ENCODE results near the gene GATAD2A. TPM values are rescaled to one million over a fixed set of nuclear protein-coding genes. Genes with fewer than 3 reads are reported as not detected.

Gene GATAD2A
- total RNA-seq, 1 experiment from 2014 or later, result 189 TPM

GRCh38 chr19:19541616-19542015 is 136.1 kb downstream of the GATAD2A start:
- H3K27ac ChIP-seq (ENCODE audit: insufficient read length, low read depth, low read length), result no peak overlapping the region
- no peak overlapping the region for H3K4me2 ChIP-seq (ENCODE audit: insufficient read depth, insufficient read length, low read length)
- Mint-ChIP-seq H3K27ac (no peak overlapping the region), H3K36me3 (ENCODE audit: insufficient read depth in 1 of 3, low read depth in 3 of 3) (peaks cover 2 to 4% (median 2%) of the 10 kb centered on the region in 3 experiments; a peak in 4 of 7 replicates), H3K4me3 (no peak overlapping the region), H3K9me3 (no peaks in the 10 kb centered on the region; a peak in 1 of 5 replicates), H3K27me3 (ENCODE audit: low read depth) (peaks cover 25% of the 10 kb centered on the region), H3K4me1 (peaks cover 7 to 15% of the 10 kb centered on the region in 2 experiments)
- H3K23me2 ChIP-seq (ENCODE audit: insufficient read length, low read depth, low read length, poor library complexity, severe bottlenecking), result peaks cover 14% of the 10 kb centered on the region
- H4K8ac ChIP-seq (replicated peaks; ENCODE audit: insufficient read length, low read depth, low read length), result no peak overlapping the region
- WGBS (ENCODE audit: extremely low coverage, insufficient read length, low lambda C conversion rate), result no CpG with 5 or more reads among the region's 16 CpGs
- no peaks in the 10 kb centered on the region for H3K4me1 ChIP-seq (ENCODE audit: insufficient read depth, low read length)
- no peaks in the 10 kb centered on the region for H3K79me1 ChIP-seq (ENCODE audit: insufficient read depth, low read depth, low read length, poor library complexity, severe bottlenecking)
- no peak overlapping the region for H2BK5ac ChIP-seq (ENCODE audit: insufficient read length, low read length)
- H3K56ac ChIP-seq (ENCODE audit: insufficient read length, low read depth, low read length), result no peak overlapping the region
- no peak overlapping the region for H3K14ac ChIP-seq (ENCODE audit: insufficient read depth, low read length)
- no peak for DNase-seq
- H2AK5ac ChIP-seq (ENCODE audit: insufficient read length, low read length), result no peak overlapping the region
- no peak overlapping the region for H3K9ac ChIP-seq (ENCODE audit: extremely low read depth, insufficient read length, low read length)
- no peak overlapping the region for H4K5ac ChIP-seq (ENCODE audit: insufficient read length, low read depth, low read length)
- no peak overlapping the region for H2AFZ ChIP-seq (ENCODE audit: low read length)
- H3T11ph ChIP-seq (ENCODE audit: low read length), result no peak overlapping the region
- H2BK20ac ChIP-seq (ENCODE audit: low read depth, low read length, poor library complexity, severe bottlenecking), result no peak overlapping the region
- no peaks in the 10 kb centered on the region for H3K9me3 ChIP-seq (ENCODE audit: control insufficient read depth, low read depth, low read length)
- H2BK15ac ChIP-seq (ENCODE audit: low read depth, low read length), result no peak overlapping the region
- H3K79me2 ChIP-seq (ENCODE audit: insufficient read depth, low read length), result no peaks in the 10 kb centered on the region
- H3K23ac ChIP-seq (ENCODE audit: insufficient read length, low read depth, low read length), result no peak overlapping the region
- no peak overlapping the region for H2BK12ac ChIP-seq (ENCODE audit: insufficient read length, low read depth, low read length)
- H2BK120ac ChIP-seq (ENCODE audit: low read depth, low read length, poor library complexity, severe bottlenecking), result no peak overlapping the region
- H4K91ac ChIP-seq (ENCODE audit: insufficient read length, low read depth, low read length), result no peak overlapping the region
- TF ChIP-seq CTCF (conservative IDR thresholded peaks at IDR 0.05), result no peak
- no peak overlapping the region for H3K18ac ChIP-seq (ENCODE audit: insufficient read length, low read depth, low read length)
- no peak overlapping the region for H3K4ac ChIP-seq (ENCODE audit: low read depth, low read length)
- peaks cover 2% of the 10 kb centered on the region; the same call in 1 of the 2 replicates for H3K27me3 ChIP-seq (ENCODE audit: insufficient read depth, low read length)
- no peaks in the 10 kb centered on the region for H4K20me1 ChIP-seq (ENCODE audit: control insufficient read depth, insufficient read depth, insufficient read length)
